Measurements from ENCODE around the gene ATP11A. TPM values are rescaled to one million over a fixed set of nuclear protein-coding genes. Genes with fewer than 3 reads are reported as not detected.

The ATP11A gene
- total RNA-seq, 4 donors from 2014 or later = 23.3 to 35.5 (median 31.1) TPM

GRCh38 chr13:112819111-112819510 is 129.3 kb downstream of the ATP11A start:
- 94 to 97% methylated on average over 13 of the region's 13 CpGs for WGBS, 2 donors
- TF ChIP-seq POLR2A (IDR thresholded peaks at IDR 0.05) = no peak
- TF ChIP-seq, protein P1, sequence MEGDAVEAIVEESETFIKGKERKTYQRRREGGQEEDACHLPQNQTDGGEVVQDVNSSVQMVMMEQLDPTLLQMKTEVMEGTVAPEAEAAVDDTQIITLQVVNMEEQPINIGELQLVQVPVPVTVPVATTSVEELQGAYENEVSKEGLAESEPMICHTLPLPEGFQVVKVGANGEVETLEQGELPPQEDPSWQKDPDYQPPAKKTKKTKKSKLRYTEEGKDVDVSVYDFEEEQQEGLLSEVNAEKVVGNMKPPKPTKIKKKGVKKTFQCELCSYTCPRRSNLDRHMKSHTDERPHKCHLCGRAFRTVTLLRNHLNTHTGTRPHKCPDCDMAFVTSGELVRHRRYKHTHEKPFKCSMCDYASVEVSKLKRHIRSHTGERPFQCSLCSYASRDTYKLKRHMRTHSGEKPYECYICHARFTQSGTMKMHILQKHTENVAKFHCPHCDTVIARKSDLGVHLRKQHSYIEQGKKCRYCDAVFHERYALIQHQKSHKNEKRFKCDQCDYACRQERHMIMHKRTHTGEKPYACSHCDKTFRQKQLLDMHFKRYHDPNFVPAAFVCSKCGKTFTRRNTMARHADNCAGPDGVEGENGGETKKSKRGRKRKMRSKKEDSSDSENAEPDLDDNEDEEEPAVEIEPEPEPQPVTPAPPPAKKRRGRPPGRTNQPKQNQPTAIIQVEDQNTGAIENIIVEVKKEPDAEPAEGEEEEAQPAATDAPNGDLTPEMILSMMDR (IDR thresholded peaks at IDR 0.05) = no peak
- DNase-seq (ENCODE audit: low spot score in 2 of 2) = peak in 1 of 2 donors; percentile 14
- H3K4me3 ChIP-seq (ENCODE audit: low read depth, poor library complexity, severe bottlenecking) = no peak overlapping the region
- intact Hi-C loops (cut with DNase I; ENCODE audit: low total_unique reads) = no loop called here

DNA sequence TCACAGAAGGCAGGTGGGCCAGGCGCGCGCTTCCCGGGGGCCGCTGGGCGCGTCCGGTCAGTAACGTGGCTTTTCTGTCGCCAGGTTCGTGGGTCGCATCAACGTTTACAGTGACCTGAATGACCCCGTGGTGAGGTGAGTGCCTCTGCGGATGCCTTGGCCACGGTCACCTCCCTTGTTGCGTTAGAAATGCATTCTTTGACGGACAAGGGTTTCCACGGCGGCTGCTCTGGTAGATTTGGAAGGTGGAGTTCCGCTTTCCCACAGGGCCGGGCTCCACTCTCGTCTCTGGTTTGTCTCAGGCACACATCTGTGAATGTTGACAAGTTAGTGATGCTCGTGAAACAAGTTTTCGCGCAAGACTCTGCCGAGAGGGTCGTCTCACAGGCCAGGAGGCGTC is 130.0 kb downstream of the ATP11A start:
- no peak for TF ChIP-seq POLR2A (IDR thresholded peaks at IDR 0.05)
- no peak overlapping the region for H3K4me3 ChIP-seq (ENCODE audit: low read depth, poor library complexity, severe bottlenecking)
- intact Hi-C loops (cut with DNase I; ENCODE audit: low total_unique reads) = no loop called here
- DNase-seq (ENCODE audit: low spot score in 2 of 2) = peak in 1 of 2 donors; percentile 79
- 94% methylated on average over 28 to 29 of the region's 29 CpGs for WGBS, 2 donors

- TF ChIP-seq, protein P1 (IDR thresholded peaks at IDR 0.05) = no peak
- TF ChIP-seq POLR2A (IDR thresholded peaks at IDR 0.05) = no peak
- peak in 1 of 2 donors; percentile 66 for DNase-seq (ENCODE audit: low spot score in 2 of 2)
- H3K4me3 ChIP-seq (ENCODE audit: low read depth, poor library complexity, severe bottlenecking) = no peak overlapping the region
- WGBS, 2 donors = 93% methylated on average over 10 to 11 of the region's 11 CpGs
- intact Hi-C loops (cut with DNase I; ENCODE audit: low total_unique reads) = no loop called here
Observed at GRCh38 chr13:112820318-112820717, 130.5 kb downstream of the ATP11A start.

- H3K4me3 ChIP-seq (ENCODE audit: low read depth, poor library complexity, severe bottlenecking) = no peak overlapping the region
- TF ChIP-seq, protein P1 (IDR thresholded peaks at IDR 0.05) = no peak
- TF ChIP-seq POLR2A (IDR thresholded peaks at IDR 0.05) = no peak
- intact Hi-C loops (cut with DNase I; ENCODE audit: low total_unique reads) = no loop called here
- DNase-seq (ENCODE audit: low spot score in 2 of 2) = peak in 1 of 2 donors; percentile 65
- 83 to 85% methylated on average over 19 of the region's 19 CpGs for WGBS, 2 donors
Observed at GRCh38 chr13:112821340-112822055, 131.7 kb downstream of the ATP11A start.

DNA sequence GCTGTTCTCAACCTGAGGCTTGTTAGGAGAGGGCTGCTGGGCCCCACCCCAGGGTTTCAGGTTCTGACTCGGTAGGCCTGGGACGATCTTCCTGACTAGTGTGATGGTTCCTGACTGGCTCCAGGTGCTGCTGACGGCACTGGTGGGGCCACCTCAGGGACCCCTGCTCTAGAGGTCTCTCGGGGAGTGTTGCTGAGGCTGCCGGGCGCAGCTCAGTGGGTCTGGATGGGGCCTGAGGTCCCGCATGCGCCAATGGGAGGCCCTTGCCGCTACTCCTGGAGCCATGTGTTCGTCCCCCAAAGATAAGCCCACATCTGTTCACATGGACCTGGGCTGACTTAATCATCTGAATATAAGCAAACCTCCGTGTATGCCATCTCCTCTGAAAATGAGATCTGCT is 133.0 kb downstream of the ATP11A start:
- WGBS, 2 donors = 79 to 95% methylated on average over 11 of the region's 11 CpGs
- intact Hi-C loops (cut with DNase I; ENCODE audit: low total_unique reads) = no loop called here
- no peak for TF ChIP-seq POLR2A (IDR thresholded peaks at IDR 0.05)
- TF ChIP-seq, protein P1 (IDR thresholded peaks at IDR 0.05) = no peak
- no peak overlapping the region for H3K4me3 ChIP-seq (ENCODE audit: low read depth, poor library complexity, severe bottlenecking)
- DNase-seq (ENCODE audit: low spot score in 2 of 2) = peak in 1 of 2 donors; percentile 54

DNA sequence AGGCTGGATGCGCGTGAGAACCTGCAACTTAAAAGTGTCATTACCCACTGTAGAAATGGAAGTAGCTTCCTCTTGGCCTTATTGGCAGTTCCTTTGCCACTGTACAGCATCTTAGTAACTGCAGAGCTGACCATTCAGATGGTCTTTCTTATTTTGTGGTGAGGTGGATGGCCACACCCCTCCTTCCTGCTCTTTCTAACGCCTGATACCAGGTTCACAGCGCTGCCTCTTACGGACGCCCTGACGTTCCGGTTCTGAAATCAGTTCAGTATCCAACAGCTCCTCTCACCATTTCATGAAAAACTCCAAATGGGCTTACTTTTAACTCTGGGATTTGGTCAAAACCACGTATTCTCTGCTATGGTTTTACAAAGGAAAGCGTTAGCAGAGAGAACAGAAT is 134.6 kb downstream of the ATP11A start:
- intact Hi-C loops (cut with DNase I; ENCODE audit: low total_unique reads) = no loop called here
- 91 to 96% methylated on average over 10 of the region's 10 CpGs for WGBS, 2 donors
- no peak for TF ChIP-seq POLR2A (IDR thresholded peaks at IDR 0.05)
- TF ChIP-seq, protein P1 (IDR thresholded peaks at IDR 0.05) = no peak
- no peak overlapping the region for H3K4me3 ChIP-seq (ENCODE audit: low read depth, poor library complexity, severe bottlenecking)
- peak in 1 of 2 donors; percentile 31 for DNase-seq (ENCODE audit: low spot score in 2 of 2)
